HEK293T (cell line): Measurements from ENCODE around the gene PCK1.

Experiments used
- HDGF ChIP-seq: fragments of 450-650 bp; IDR thresholded peaks from 2 replicates; pipeline ENCODE4 v1.6.1; 2017; ENCODE audit warnings: antibody characterized with exemption, borderline replicate concordance
- SP1 ChIP-seq: fragments of 450-650 bp; IDR thresholded peaks from 2 replicates; pipeline ENCODE4 v1.6.1; 2017

GRCh38 chr20:57556980-57557274 is 4.0 kb upstream of the PCK1 start:
- TF ChIP-seq HDGF (no peak), SP1 (no peak)
